ENCODE measurements around the gene CACNA2D3. TPM values are rescaled to one million over a fixed set of nuclear protein-coding genes. Genes with fewer than 3 reads are reported as not detected.

The CACNA2D3 gene
- total and polyA plus RNA-seq, 4 donors: 0.06 to 0.37 (median 0.08) TPM; not detected in 1

DNA sequence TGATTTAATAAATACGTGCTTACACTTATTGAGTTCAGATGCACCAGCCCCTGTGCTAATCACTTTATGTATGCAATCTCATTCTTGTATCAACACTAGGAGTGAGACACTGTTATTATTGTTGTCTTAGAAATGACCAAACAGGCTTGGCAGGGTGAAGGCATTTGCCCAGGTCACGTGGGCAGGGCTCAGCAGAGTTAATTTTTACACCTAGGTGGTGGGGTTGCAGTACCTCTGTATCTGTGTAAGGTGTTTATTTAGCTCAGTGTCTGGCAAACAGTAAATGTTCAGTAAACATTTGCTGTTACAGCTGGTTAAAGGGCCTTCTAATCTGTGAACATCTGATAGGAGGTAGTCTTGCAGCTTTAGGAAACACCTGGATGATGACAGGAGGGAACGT is 200.0 kb downstream of the CACNA2D3 start:
- 19% methylated on average over 3 of the region's 3 CpGs for WGBS
- peak; percentile 40 for DNase-seq (ENCODE audit: low spot score)
- no peaks in the 10 kb centered on the region for H3K9me3 ChIP-seq (ENCODE audit: control insufficient read depth in 4 of 4, low read length in 3 of 4)
- peak overlapping the region in 1 of 2 donors; percentile 53 for H3K27ac ChIP-seq (ENCODE audit: low read depth in 1 of 2, low read length in 2 of 2)
- no peak overlapping the region for H3K9ac ChIP-seq (ENCODE audit: low read depth in 1 of 2, low read length in 2 of 2)
- H3K4me1 ChIP-seq (ENCODE audit: control insufficient read depth in 4 of 4, insufficient read depth in 4 of 4, low read length in 3 of 4): peaks cover 5 to 17% (median 16%) of the 10 kb centered on the region in 4 donors
- TF ChIP-seq, protein P1, sequence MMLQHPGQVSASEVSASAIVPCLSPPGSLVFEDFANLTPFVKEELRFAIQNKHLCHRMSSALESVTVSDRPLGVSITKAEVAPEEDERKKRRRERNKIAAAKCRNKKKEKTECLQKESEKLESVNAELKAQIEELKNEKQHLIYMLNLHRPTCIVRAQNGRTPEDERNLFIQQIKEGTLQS (IDR thresholded peaks at IDR 0.05): peak; percentile 36
- TF ChIP-seq, protein P2, sequence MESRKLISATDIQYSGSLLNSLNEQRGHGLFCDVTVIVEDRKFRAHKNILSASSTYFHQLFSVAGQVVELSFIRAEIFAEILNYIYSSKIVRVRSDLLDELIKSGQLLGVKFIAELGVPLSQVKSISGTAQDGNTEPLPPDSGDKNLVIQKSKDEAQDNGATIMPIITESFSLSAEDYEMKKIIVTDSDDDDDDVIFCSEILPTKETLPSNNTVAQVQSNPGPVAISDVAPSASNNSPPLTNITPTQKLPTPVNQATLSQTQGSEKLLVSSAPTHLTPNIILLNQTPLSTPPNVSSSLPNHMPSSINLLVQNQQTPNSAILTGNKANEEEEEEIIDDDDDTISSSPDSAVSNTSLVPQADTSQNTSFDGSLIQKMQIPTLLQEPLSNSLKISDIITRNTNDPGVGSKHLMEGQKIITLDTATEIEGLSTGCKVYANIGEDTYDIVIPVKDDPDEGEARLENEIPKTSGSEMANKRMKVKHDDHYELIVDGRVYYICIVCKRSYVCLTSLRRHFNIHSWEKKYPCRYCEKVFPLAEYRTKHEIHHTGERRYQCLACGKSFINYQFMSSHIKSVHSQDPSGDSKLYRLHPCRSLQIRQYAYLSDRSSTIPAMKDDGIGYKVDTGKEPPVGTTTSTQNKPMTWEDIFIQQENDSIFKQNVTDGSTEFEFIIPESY (IDR thresholded peaks at IDR 0.05): peak; percentile 86
- TF ChIP-seq YY1 (IDR thresholded peaks at IDR 0.05) (peak; percentile 63), GABPA (IDR thresholded peaks at IDR 0.05 in 1 of 2, conservative IDR thresholded peaks at IDR 0.05 in 1 of 2) (peak in 1 of 2 donors; percentile 25), RXRA (IDR thresholded peaks at IDR 0.05) (peak; percentile 58 to 89), HNF4G (IDR thresholded peaks at IDR 0.05) (no peak), FOXA2 (IDR thresholded peaks at IDR 0.05) (peak; percentile 98), EGR1 (IDR thresholded peaks at IDR 0.05; ENCODE audit: low read depth in 2 of 2) (peak in 1 of 2 donors; percentile 42), RAD21 (IDR thresholded peaks at IDR 0.05) (peak; percentile 51 to 57), HNF4A (conservative IDR thresholded peaks at IDR 0.05) (peak; percentile 61 to 86), TAF1 (conservative IDR thresholded peaks at IDR 0.05) (no peak), NR2F2 (IDR thresholded peaks at IDR 0.05) (no peak), JUND (IDR thresholded peaks at IDR 0.05) (peak in 1 of 2 donors; percentile 87), FOXA1 (IDR thresholded peaks at IDR 0.05) (peak; percentile 95), SP1 (IDR thresholded peaks at IDR 0.05) (peak; percentile 82)
- TF ChIP-seq, protein P3, sequence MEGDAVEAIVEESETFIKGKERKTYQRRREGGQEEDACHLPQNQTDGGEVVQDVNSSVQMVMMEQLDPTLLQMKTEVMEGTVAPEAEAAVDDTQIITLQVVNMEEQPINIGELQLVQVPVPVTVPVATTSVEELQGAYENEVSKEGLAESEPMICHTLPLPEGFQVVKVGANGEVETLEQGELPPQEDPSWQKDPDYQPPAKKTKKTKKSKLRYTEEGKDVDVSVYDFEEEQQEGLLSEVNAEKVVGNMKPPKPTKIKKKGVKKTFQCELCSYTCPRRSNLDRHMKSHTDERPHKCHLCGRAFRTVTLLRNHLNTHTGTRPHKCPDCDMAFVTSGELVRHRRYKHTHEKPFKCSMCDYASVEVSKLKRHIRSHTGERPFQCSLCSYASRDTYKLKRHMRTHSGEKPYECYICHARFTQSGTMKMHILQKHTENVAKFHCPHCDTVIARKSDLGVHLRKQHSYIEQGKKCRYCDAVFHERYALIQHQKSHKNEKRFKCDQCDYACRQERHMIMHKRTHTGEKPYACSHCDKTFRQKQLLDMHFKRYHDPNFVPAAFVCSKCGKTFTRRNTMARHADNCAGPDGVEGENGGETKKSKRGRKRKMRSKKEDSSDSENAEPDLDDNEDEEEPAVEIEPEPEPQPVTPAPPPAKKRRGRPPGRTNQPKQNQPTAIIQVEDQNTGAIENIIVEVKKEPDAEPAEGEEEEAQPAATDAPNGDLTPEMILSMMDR (IDR thresholded peaks at IDR 0.05; ENCODE audit: low read depth, low read length, missing input control): peak; percentile 13
- TF ChIP-seq, protein P4, sequence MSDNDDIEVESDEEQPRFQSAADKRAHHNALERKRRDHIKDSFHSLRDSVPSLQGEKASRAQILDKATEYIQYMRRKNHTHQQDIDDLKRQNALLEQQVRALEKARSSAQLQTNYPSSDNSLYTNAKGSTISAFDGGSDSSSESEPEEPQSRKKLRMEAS (IDR thresholded peaks at IDR 0.05): peak; percentile 52
- TF ChIP-seq, protein P5, sequence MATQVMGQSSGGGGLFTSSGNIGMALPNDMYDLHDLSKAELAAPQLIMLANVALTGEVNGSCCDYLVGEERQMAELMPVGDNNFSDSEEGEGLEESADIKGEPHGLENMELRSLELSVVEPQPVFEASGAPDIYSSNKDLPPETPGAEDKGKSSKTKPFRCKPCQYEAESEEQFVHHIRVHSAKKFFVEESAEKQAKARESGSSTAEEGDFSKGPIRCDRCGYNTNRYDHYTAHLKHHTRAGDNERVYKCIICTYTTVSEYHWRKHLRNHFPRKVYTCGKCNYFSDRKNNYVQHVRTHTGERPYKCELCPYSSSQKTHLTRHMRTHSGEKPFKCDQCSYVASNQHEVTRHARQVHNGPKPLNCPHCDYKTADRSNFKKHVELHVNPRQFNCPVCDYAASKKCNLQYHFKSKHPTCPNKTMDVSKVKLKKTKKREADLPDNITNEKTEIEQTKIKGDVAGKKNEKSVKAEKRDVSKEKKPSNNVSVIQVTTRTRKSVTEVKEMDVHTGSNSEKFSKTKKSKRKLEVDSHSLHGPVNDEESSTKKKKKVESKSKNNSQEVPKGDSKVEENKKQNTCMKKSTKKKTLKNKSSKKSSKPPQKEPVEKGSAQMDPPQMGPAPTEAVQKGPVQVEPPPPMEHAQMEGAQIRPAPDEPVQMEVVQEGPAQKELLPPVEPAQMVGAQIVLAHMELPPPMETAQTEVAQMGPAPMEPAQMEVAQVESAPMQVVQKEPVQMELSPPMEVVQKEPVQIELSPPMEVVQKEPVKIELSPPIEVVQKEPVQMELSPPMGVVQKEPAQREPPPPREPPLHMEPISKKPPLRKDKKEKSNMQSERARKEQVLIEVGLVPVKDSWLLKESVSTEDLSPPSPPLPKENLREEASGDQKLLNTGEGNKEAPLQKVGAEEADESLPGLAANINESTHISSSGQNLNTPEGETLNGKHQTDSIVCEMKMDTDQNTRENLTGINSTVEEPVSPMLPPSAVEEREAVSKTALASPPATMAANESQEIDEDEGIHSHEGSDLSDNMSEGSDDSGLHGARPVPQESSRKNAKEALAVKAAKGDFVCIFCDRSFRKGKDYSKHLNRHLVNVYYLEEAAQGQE (IDR thresholded peaks at IDR 0.05): peak; percentile 62
- H3K36me3 ChIP-seq (ENCODE audit: control insufficient read depth in 4 of 4, insufficient read depth in 3 of 4, low read depth in 1 of 4, low read length in 3 of 4): no peaks in the 10 kb centered on the region
- no peaks in the 10 kb centered on the region for H3K27me3 ChIP-seq (ENCODE audit: control insufficient read depth in 4 of 4, insufficient read depth in 4 of 4, low read length in 3 of 4)
- no peak overlapping the region for H3K4me3 ChIP-seq (ENCODE audit: low read depth in 1 of 3, low read length in 3 of 3)
